Measurements from ENCODE around the gene ZDHHC8.

DNA sequence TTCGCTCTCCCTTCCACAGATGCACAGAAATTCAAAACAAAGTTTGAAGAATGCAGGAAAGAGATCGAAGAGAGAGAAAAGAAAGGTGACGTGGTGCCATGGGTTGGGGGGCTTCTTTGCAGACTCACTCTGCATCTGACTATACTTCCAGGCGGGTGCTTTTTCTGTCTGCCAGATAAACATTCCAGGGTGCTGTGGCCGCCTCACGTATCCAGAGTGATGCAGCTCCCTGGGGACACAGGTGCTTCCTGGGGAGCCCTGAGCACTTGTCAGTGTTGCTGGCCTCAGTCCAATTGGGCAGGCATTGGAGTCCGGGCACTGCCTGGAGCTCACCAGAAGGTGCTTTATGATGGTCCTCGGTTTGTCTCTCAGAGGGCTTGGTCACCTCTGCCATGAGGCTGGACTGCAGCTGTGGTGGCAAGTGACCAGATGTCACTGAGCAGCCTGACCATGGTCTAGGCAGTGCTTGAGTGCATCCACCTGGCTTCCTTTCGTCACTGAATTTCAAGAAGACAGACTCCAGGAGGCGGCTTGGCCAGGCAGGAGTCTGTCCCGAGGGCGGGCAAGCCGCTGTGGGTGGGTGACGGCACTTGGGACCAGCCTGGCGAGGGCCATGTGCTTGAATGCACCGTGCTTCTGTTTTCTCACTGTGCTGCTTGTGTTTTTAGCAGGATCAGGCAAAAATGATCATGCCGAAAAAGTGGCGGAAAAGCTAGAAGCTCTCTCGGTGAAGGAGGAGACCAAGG lies 5.1 kb upstream of the ZDHHC8 start:
- TF ChIP-seq RAD21 (IDR thresholded peaks at IDR 0.05; ENCODE audit: insufficient read depth, low read depth, low read length) (no peak), MTA3 (IDR thresholded peaks at IDR 0.05; ENCODE audit: borderline replicate concordance, low read length) (no peak), TARDBP (IDR thresholded peaks at IDR 0.05; ENCODE audit: borderline replicate concordance) (no peak), POLR2AphosphoS5 (IDR thresholded peaks at IDR 0.05; ENCODE audit: low read length) (no peak), E4F1 (IDR thresholded peaks at IDR 0.05; ENCODE audit: borderline replicate concordance, partially characterized antibody) (no peak), BRCA1 (IDR thresholded peaks at IDR 0.05; ENCODE audit: low read depth, low read length) (no peak), TCF7 (IDR thresholded peaks at IDR 0.05; ENCODE audit: borderline replicate concordance) (no peak), CTCF (IDR thresholded peaks at IDR 0.05 in 2 of 3, conservative IDR thresholded peaks at IDR 0.05 in 1 of 3; ENCODE audit: control insufficient read depth in 2 of 3, extremely low read depth in 1 of 3, insufficient read depth in 1 of 3, low read depth in 3 of 3, low read length in 3 of 3) (no peak), PML (IDR thresholded peaks at IDR 0.05; ENCODE audit: low read length) (no peak), NR2C2 (IDR thresholded peaks at IDR 0.05; ENCODE audit: borderline replicate concordance, control insufficient read depth, insufficient read length, low read depth) (no peak), TAF1 (IDR thresholded peaks at IDR 0.05; ENCODE audit: borderline replicate concordance, low read depth, low read length) (no peak)
- TF ChIP-seq, protein P1, sequence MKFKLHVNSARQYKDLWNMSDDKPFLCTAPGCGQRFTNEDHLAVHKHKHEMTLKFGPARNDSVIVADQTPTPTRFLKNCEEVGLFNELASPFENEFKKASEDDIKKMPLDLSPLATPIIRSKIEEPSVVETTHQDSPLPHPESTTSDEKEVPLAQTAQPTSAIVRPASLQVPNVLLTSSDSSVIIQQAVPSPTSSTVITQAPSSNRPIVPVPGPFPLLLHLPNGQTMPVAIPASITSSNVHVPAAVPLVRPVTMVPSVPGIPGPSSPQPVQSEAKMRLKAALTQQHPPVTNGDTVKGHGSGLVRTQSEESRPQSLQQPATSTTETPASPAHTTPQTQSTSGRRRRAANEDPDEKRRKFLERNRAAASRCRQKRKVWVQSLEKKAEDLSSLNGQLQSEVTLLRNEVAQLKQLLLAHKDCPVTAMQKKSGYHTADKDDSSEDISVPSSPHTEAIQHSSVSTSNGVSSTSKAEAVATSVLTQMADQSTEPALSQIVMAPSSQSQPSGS (IDR thresholded peaks at IDR 0.05; ENCODE audit: low read length): no peak

All from GM12878 (cell line).